GM23248 (cell line): ENCODE results near the gene RAE1.

ENCODE experiments used
- EZH2 ChIP-seq: fragments of 200-600 bp; sonication (generic); IDR thresholded peaks from 2 replicates; pipeline ENCODE4 v1.6.1; 2018; ENCODE audit warnings: antibody characterized with exemption, mild to moderate bottlenecking; ENCODE audit not compliant: insufficient read depth, poor library complexity, severe bottlenecking
- EZH2phosphoT487 ChIP-seq: fragments of 200-600 bp; sonication (generic); IDR thresholded peaks from 2 replicates; pipeline ENCODE4 v1.6.1; 2018; ENCODE audit warnings: antibody characterized with exemption, moderate library complexity, mild to moderate bottlenecking, low read depth; ENCODE audit not compliant: insufficient read depth

DNA sequence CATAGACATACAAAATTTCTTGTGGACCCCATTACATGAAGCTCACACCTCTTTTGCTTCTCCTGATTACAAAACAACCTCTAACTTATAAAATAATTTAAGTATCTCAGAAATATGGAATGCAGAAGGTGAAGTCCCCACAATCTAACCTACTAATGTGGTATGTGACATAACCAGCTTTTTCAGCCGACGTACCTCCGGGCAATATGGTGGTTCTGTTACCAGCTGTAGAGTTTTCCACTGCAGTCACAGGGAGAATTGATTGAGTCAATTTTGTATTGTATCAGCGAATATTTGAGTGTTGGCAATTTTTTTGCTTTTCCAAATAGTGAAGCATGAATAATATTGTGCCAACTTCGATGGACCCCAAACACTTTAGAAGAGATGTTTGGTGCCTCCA, 37.1 kb upstream of the RAE1 start:
- no peak for TF ChIP-seq EZH2phosphoT487
- no peak for TF ChIP-seq EZH2
